Hepatocyte (in vitro differentiated cells): ENCODE results near the gene LRRIQ4.

Source experiments
- CTCF ChIP-seq: fragments of 200-600 bp; sonication (generic); IDR thresholded peaks from 2 replicates; pipeline ENCODE4 v1.5.1; 2016; ENCODE audit warnings: antibody characterized with exemption, mild to moderate bottlenecking; ENCODE audit not compliant: poor library complexity
- EZH2 ChIP-seq: fragments of 200-600 bp; sonication (generic); IDR thresholded peaks from 2 replicates; pipeline ENCODE4 v1.6.1; 2016; ENCODE audit warnings: antibody characterized with exemption, mild to moderate bottlenecking, borderline replicate concordance
- EZH2phosphoT487 ChIP-seq: fragments of 200-600 bp; sonication (generic); IDR thresholded peaks from one replicate; pipeline ENCODE4 v1.6.1; 2018; ENCODE audit warnings: antibody characterized with exemption, mild to moderate bottlenecking, low read depth, moderate library complexity; ENCODE audit not compliant: unreplicated experiment, severe bottlenecking

- no peak for TF ChIP-seq CTCF
- TF ChIP-seq EZH2phosphoT487: no peak
- no peak for TF ChIP-seq EZH2
These were observed 55.7 kb downstream of the LRRIQ4 start for GRCh38 chr3:169868369-169868768.
